H7 (cell line): Measurements from ENCODE around the gene SIM1. TPM values are rescaled to one million over a fixed set of nuclear protein-coding genes. Genes with fewer than 3 reads are reported as not detected.

Source experiments
- DNase-seq: peaks from one replicate; pipeline ENCODE4 v3.0.0; 2012
- H3K27me3 ChIP-seq: 2 replicates; pipeline ENCODE4 v1.6.0; 2011; ENCODE audit warnings: mild to moderate bottlenecking, low read length; ENCODE audit not compliant: control insufficient read depth, insufficient read depth
- H3K36me3 ChIP-seq: replicated peaks from 2 replicates; pipeline ENCODE4 v1.5.1; 2011; ENCODE audit warnings: low read length; ENCODE audit not compliant: control insufficient read depth, insufficient read depth
- H3K4me3 ChIP-seq: 2 replicates; pipeline ENCODE4 v1.5.1; 2011; ENCODE audit warnings: low read depth, mild to moderate bottlenecking, control low read depth, low read length, moderate library complexity; ENCODE audit not compliant: insufficient read depth
- total RNA-seq: library from RNA; depleted of rRNA; stranded (reverse); fragments of >200 nt; shearing (Covaris generic); gene quantifications from 2 replicates; pipeline ENCODE4 v1.2.3, GENCODE V29; 2014

Gene SIM1
- total RNA-seq, 1 experiment from 2014 or later = 0.03 TPM

DNA sequence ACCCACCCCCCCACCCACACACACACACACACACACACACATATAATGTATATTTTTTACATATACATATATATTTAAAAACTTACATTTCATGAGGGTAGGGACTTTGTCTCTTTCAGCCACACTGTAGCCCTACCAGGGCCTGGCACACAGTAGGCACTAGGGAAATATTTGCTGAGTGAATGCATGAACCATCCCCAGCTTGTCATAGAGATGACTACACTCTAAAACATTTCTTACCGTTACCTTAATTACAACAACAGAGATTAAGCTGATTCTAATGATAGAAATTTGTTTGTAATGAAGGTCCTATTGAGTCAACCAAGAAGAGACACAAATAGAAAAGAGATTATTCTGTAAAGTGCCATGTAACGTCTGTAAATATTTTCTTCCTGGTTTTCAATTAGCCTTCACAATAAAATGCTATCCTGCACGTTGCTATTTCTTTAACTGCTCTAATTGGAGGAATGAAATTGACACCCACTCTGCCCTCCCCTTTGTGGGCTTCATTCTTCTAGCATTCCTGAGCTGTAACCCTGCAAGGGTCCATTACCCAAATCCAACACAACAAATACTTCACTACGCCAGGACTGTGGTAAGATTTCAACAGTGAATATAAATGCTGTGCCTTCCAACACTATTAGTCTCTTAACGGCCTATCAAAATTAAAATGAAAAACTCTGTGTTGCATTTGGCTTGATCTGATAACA, 30.8 kb downstream of the SIM1 start:
- DNase-seq = no peak
- H3K36me3 ChIP-seq = no peaks in the 10 kb centered on the region
- H3K27me3 ChIP-seq = no peaks in the 10 kb centered on the region
- H3K4me3 ChIP-seq = no peak overlapping the region

DNA sequence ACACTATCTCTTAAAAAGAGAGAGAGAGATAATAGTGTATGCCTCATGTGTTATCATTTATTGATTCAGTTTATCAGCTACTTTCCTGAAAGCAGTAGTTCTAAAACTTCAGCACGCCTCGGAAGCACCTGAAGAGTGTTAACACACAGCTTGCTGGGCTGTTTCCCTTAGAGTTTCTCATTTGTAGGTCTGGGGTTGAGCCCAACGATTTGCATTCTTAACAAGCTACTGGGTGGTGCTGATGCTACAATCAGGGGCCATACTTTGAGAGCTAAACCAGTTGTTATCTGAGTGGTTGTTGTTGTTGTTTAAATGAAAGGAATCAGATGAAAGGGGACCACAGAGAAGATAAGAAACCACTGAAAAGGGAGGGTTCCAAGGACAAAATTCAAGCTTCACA, 32.6 kb downstream of the SIM1 start:
- Histone ChIP-seq H3K36me3 (no peaks in the 10 kb centered on the region), H3K27me3 (no peaks in the 10 kb centered on the region), H3K4me3 (no peak overlapping the region)
- DNase-seq = no peak

DNA sequence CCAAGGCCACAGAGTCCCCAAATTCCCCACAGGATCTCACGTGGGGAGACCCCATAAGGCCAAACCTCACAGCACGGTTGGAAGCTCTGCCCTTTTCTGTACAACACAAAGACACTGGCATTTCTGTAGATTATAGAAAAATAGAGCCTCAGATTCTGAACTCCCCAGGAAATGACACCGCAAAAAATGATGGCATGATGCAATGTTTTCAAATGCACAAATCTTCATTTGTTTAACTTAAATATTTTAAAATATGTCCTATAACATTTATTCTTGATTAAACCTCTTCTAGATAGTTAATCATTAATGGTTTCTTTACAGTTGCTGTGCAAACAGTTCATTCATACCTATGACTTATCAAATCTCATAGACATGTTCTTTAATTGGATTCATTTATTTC, 33.8 kb downstream of the SIM1 start:
- H3K4me3 ChIP-seq = no peak overlapping the region
- no peaks in the 10 kb centered on the region for H3K36me3 ChIP-seq
- no peak for DNase-seq
- no peaks in the 10 kb centered on the region for H3K27me3 ChIP-seq

DNA sequence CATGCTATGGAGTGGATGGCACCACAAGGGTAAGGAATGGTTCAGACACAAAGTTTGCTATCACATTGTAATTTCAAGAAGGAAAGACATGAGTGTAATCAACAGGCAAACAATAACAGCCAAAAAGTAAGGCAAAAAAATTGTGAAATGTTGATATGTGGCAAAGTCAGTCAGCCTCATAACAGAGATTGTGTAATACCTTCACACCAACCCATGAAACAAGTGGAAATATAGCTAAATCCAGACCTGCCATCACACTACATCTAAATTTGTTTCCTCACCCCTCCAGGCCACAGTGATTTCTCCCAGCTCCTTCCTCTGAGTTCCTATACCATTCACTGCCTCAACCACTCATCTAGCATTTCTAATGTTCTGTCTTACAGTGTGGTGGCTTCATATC, 37.3 kb downstream of the SIM1 start:
- Histone ChIP-seq H3K36me3 (no peaks in the 10 kb centered on the region), H3K27me3 (no peaks in the 10 kb centered on the region), H3K4me3 (no peak overlapping the region)
- no peak for DNase-seq

DNA sequence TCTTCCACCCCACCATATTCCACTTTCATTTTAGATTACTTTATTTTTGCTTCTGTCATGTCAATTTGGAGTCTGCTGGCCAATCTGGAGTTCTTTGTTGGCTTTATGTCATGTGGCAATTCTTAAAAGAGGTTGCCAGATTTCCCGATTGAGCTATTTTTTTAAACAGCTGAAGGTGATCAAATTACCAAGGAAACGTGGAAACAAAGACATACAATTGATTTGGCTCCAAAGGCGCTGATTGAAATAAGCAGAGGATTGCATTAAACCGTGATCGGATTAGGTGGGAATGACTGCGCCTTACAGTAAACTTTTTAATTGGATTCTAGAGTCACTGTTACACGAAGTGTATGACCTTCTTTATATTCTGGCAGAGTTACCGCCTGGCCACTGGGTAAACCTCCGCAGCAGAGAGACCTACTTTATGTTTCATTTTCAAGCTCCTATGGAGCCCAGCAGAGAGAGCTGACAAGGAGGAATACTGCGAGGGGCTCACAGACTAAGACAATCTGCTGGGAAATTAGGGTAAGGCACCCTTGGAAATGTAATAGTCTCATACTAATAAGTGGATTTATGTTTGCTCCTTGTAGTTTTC, 37.9 kb downstream of the SIM1 start:
- no peak overlapping the region for H3K4me3 ChIP-seq
- no peaks in the 10 kb centered on the region for H3K36me3 ChIP-seq
- no peaks in the 10 kb centered on the region for H3K27me3 ChIP-seq
- DNase-seq = no peak

DNA sequence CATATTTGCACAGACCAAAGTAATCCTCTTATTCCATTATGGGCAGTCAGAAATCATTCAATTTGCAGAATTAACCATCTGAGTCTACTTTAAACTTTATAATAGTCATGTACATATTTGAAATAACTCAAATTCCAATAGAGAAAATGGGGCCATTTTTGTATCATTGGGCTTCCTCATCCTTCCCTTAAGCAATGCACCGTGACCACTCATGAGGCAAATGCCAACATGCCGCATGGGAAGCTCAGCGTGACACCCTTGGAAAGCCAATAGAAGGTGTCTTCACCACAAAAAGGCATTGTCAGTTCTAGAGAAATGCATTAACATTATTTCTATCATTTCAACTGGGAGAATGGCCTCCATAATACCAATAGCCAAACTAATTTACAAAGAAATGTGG, 38.5 kb downstream of the SIM1 start:
- Histone ChIP-seq H3K4me3 (no peak overlapping the region), H3K36me3 (no peaks in the 10 kb centered on the region), H3K27me3 (no peaks in the 10 kb centered on the region)
- DNase-seq = no peak

DNA sequence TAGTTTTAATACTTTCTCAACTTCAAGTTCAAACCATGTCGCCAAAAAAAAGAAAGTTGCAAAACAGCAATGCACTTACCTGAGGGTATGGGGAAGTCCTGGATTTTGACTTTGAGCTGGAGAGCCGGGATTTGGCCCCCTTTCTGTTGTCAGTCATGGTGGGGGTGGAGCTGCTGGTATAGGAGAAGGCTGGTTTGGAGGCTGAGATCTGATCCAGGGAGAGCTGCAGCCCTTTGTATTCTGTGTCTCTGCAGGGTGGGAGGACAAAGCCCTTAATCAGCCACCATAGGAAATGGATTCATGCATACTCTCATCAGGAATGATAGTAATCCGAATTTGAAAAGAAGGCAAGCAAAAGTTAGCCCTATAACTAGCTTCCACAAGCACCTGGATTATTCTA, 44.0 kb downstream of the SIM1 start:
- no peaks in the 10 kb centered on the region for H3K36me3 ChIP-seq
- DNase-seq = peak; percentile 41
- H3K4me3 ChIP-seq = no peak overlapping the region
- no peaks in the 10 kb centered on the region for H3K27me3 ChIP-seq

DNA sequence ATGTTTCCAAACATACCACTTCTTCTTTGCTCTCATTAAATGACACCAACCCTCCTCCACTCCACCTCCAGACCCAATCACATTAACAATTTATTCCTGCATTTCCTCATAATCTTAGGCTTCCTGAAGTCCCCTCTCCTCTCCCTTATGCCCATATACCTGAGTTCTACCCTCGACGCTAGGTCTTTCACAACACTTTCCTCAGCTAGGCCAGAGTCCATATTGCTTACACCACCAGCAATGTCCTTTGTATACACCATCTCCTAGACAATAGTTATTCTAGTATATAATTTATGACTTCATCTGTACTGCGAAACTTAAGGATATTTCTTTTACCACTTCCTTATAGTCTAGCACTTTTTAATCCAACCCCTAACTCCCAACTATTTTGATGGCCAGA, 47.7 kb downstream of the SIM1 start:
- Histone ChIP-seq H3K27me3 (no peaks in the 10 kb centered on the region), H3K36me3 (no peaks in the 10 kb centered on the region), H3K4me3 (no peak overlapping the region)
- DNase-seq = no peak

DNA sequence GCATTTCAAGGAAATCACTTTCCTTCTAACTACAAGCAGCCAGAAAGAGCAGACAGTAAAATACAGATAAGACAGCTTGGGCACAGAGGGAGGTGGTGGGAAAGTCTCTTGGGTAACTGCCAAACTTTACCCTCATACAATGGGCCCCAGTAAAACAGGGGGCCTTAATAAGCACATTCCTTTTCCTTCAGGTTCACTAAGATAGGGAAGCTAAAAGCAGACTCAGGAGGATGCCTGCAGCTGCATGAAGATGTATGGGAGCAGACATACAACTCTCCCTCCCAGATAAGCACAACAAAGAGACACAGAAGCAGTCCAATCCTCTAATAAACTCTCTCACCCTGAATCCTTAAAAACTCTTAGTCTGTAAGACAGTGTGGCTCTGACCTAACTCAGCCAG, 49.0 kb downstream of the SIM1 start:
- no peaks in the 10 kb centered on the region for H3K27me3 ChIP-seq
- no peaks in the 10 kb centered on the region for H3K36me3 ChIP-seq
- DNase-seq = no peak
- H3K4me3 ChIP-seq = no peak overlapping the region

DNA sequence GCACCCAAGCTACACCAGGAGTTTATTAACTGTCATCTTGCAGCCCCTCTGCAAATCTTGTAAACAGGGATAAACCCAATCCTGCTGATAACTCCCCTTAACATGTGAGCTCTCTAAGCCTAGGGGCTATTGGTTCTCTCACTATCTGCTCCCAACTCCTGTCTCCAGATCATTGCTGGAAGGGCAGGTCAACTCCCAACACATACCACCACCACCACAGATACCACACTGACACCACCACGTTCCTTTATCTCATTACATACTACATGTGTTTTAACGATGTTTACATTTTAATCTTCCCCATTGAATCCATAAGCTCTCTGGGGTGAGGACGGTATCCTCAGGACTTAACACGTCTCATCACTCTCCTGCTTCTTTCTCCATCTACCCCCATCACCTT, 51.8 kb downstream of the SIM1 start:
- Histone ChIP-seq H3K4me3 (no peak overlapping the region), H3K36me3 (no peaks in the 10 kb centered on the region), H3K27me3 (no peaks in the 10 kb centered on the region)
- DNase-seq = no peak

DNA sequence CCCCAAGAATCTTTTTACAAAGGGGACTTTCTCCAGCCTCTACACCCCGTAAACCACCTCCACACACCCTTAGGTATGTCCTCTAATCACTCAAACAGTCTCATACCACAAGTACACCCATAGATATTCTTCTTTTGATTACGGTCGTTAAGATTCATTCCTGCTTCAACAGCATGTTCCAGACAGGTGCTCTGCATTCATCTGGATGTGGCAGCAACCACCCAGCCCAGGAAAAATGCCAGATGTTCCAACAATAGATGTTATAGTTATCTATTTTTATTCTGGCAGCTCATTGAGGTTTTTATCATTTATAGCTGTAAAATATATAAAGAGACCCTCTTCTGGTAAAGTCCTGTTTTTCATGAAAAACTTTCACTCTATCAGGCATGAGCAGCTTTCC, 60.7 kb downstream of the SIM1 start:
- Histone ChIP-seq H3K4me3 (no peak overlapping the region), H3K36me3 (no peaks in the 10 kb centered on the region), H3K27me3 (no peaks in the 10 kb centered on the region)
- no peak for DNase-seq

DNA sequence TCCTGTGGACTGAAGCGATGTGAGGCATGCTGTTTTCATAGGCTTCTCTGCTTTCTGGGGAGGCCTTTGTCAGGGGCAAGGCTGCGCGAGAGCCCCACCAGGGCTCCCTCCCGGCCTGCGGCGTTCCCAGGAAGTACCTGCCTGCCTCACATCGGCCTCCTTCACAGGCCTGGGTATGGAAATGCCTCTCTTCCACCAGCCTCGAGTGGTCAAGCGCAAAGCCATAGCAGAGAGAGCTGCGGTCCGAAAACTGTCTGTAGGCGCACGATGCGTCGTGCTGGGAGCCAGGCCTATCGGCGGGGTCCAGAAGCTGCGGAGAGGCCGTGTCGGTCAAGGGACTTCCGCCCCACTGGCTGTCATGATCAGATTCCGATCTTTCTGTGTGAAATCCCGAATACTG, 71.2 kb downstream of the SIM1 start:
- H3K36me3 ChIP-seq = no peaks in the 10 kb centered on the region
- no peaks in the 10 kb centered on the region for H3K27me3 ChIP-seq
- DNase-seq = peak; percentile 15
- no peak overlapping the region for H3K4me3 ChIP-seq

DNA sequence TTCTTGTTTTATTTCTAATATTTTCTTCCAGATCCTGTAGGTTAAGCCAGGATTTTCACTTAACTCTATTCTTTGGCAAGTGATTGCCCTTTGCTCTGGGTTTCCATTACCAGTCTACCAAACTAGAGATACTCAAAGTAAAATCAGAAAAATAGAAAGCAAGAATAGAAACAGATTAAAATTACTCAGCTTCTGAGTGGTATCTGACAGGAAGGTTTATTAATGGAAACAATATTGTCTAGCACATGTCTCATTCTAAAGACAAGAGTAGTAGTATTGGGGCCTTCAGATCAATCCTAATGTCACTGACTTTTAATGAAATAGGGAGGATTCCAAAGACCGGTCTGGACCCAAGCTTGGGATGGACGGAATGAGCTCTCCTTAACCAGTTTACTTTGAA, 72.3 kb downstream of the SIM1 start:
- DNase-seq = no peak
- no peaks in the 10 kb centered on the region for H3K27me3 ChIP-seq
- no peaks in the 10 kb centered on the region for H3K36me3 ChIP-seq
- H3K4me3 ChIP-seq = no peak overlapping the region

DNA sequence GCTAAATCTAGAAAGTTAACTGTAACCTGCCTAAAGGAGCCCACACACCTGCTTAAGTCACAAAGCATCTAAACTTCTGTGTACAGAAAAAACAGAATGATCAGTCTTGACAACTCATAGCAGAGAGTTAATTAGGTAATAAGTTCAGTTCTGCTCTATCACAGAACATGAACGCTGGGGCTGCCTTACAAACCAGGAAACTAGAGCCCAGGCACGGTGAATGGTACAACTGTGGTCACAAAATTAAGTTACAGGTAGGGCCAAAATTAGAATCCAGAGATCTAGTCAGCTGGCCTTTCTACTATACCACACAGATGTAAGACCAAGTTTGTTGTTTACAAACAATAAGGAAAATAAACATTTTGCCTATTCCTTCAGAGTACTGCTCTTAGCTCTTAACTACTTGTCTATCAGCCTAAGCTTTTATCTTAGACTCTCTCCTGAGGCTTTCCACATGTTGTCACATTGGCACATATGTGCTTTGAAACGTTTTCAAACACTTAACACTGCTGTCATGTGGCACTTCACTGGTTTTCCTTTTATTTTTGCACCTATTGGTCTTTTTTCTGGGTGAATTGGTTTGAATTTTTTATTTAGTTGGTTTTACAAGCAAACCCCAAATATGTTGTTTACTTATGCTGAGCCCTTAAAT, 75.7 kb downstream of the SIM1 start:
- H3K36me3 ChIP-seq = no peaks in the 10 kb centered on the region
- DNase-seq = no peak
- no peak overlapping the region for H3K4me3 ChIP-seq
- H3K27me3 ChIP-seq = no peaks in the 10 kb centered on the region

DNA sequence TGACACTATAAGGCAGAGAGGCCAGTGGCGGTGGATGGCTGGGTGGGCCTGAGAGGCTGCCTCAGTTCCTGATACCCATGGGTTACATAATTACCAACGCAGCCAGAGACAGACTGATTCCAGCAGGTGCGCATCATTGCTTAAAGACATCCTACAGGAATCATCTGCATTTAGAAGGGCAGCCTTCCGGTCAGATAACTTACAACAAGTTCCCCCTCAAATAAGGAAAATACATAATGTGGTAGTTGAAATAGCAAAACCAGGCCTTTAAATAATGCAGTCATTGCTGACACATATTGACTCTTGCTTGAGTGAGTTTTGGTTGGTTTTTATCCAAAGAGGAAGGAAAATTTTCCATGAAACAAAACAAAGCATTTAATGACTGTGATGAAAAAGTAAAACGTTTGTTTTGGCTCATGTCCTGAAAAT, 81.9 kb downstream of the SIM1 start:
- no peak for DNase-seq
- no peaks in the 10 kb centered on the region for H3K27me3 ChIP-seq
- H3K4me3 ChIP-seq = no peak overlapping the region
- H3K36me3 ChIP-seq = no peaks in the 10 kb centered on the region
